GM18517 (cell line): ENCODE results near the gene VPS26C.
"Not testable (repeated sequence)": the region's sequence is repeated elsewhere in the genome, so short reads cannot be mapped to it uniquely, and the experiment has no call there.

ENCODE experiments used
- ATAC-seq: cut with Tn5 transposase; IDR thresholded peaks from one replicate; pipeline ENCODE4 v1.9.1; 2021; ENCODE audit warnings: mild to moderate bottlenecking, moderate library complexity; ENCODE audit not compliant: unreplicated experiment

VPS26C gene

GRCh38 chr21:37267269-37268185 is at the start of gene VPS26C:
VPS26C (minus strand) TSS chr21:37267334; CDS start chr21:37267294, 40 bp downstream.
- ATAC-seq = peak; percentile 93

GRCh38 chr21:37316072-37316471 is 48.9 kb upstream of the VPS26C start:
- not testable (repeated sequence) for ATAC-seq

- ATAC-seq = no peak
Observed at GRCh38 chr21:37300114-37300751, 33.1 kb upstream of the VPS26C start.

- ATAC-seq = no peak
Observed at GRCh38 chr21:37297364-37297763, 30.2 kb upstream of the VPS26C start.

GRCh38 chr21:37294679-37295078 is 27.5 kb upstream of the VPS26C start:
- no peak for ATAC-seq

- no peak for ATAC-seq
Observed at GRCh38 chr21:37292941-37293340, 25.8 kb upstream of the VPS26C start.

- no peak for ATAC-seq
Observed at GRCh38 chr21:37292041-37292440, 24.9 kb upstream of the VPS26C start.

GRCh38 chr21:37283191-37283710 is 16.1 kb upstream of the VPS26C start:
- not testable (repeated sequence) for ATAC-seq

GRCh38 chr21:37282602-37283001 is 15.5 kb upstream of the VPS26C start:
- not testable (repeated sequence) for ATAC-seq

GRCh38 chr21:37281993-37282392 is 14.9 kb upstream of the VPS26C start:
- ATAC-seq = no peak

- no peak for ATAC-seq
Observed at GRCh38 chr21:37281579-37281978, 14.4 kb upstream of the VPS26C start.

GRCh38 chr21:37279271-37279670 is 12.1 kb upstream of the VPS26C start:
- not testable (repeated sequence) for ATAC-seq

- ATAC-seq = no peak
Observed at GRCh38 chr21:37278199-37278598, 11.1 kb upstream of the VPS26C start.

- no peak for ATAC-seq
Observed at GRCh38 chr21:37276377-37276776, 9.2 kb upstream of the VPS26C start.

GRCh38 chr21:37273911-37274690 is 7.0 kb upstream of the VPS26C start:
- ATAC-seq = no peak

- no peak for ATAC-seq
Observed at GRCh38 chr21:37273440-37273839, 6.3 kb upstream of the VPS26C start.

- no peak for ATAC-seq
Observed at GRCh38 chr21:37272897-37273296, 5.8 kb upstream of the VPS26C start.

GRCh38 chr21:37270576-37271365 is 3.6 kb upstream of the VPS26C start:
- no peak for ATAC-seq

- ATAC-seq = no peak
Observed at GRCh38 chr21:37269481-37269880, 2.3 kb upstream of the VPS26C start.

GRCh38 chr21:37268186-37268503 is 1.0 kb upstream of the VPS26C start:
- no peak for ATAC-seq
